DMS 273 (cell line): Measurements from ENCODE around the gene PIGQ.

Experiments
- DNase-seq: peaks from one replicate; lab custom pipeline; 2025; ENCODE audit not compliant: unreplicated experiment; lab: John Stamatoyannopoulos, UW

Gene PIGQ

GRCh38 chr16:554640-555365, 15.0 kb upstream of the PIGQ start:
- peak; percentile 81 for DNase-seq

- DNase-seq = peak; percentile 55
These were observed 14.0 kb upstream of the PIGQ start for GRCh38 chr16:555528-556473.

GRCh38 chr16:556474-557173, 13.1 kb upstream of the PIGQ start:
- DNase-seq = peak; percentile 31

- DNase-seq = no peak
These were observed 12.1 kb upstream of the PIGQ start for GRCh38 chr16:557463-558297.

GRCh38 chr16:558298-559020, 11.3 kb upstream of the PIGQ start:
- peak; percentile 48 for DNase-seq

GRCh38 chr16:559021-559380, 10.8 kb upstream of the PIGQ start:
- no peak for DNase-seq

- peak; percentile 56 for DNase-seq
These were observed 10.2 kb upstream of the PIGQ start for GRCh38 chr16:559411-560203.

- DNase-seq = peak; percentile 64
These were observed 9.5 kb upstream of the PIGQ start, which contains the start of gene PRR35 for GRCh38 chr16:560204-560700. Gene PRR35, plus strand, starts transcription at chr16:560394. Its CDS starts 2,901 bp downstream, at chr16:563295.

GRCh38 chr16:560701-561412, 8.9 kb upstream of the PIGQ start:
- no peak for DNase-seq

GRCh38 chr16:561413-561794, 8.4 kb upstream of the PIGQ start:
- DNase-seq = no peak

GRCh38 chr16:561957-562938, 7.5 kb upstream of the PIGQ start:
- peak; percentile 32 for DNase-seq

- DNase-seq = peak; percentile 33
These were observed 6.6 kb upstream of the PIGQ start for GRCh38 chr16:563072-563644.

- DNase-seq = no peak
These were observed 4.9 kb upstream of the PIGQ start for GRCh38 chr16:564690-565418.

GRCh38 chr16:565419-566330, 4.1 kb upstream of the PIGQ start:
- no peak for DNase-seq
